GM12878 (cell line): ENCODE results near the gene EXO1. TPM values are rescaled to one million over a fixed set of nuclear protein-coding genes. Genes with fewer than 3 reads are reported as not detected.

ENCODE experiments used
- ATAC-seq: fragments of 200-7000 bp; cut with Tn5 transposase; 3 replicates; pipeline ENCODE4 v1.9.1; 2020; ENCODE audit warnings: mild to moderate bottlenecking, moderate library complexity
- BruUV-seq: library from RNA; stranded (reverse); fragments of 400-500 nt; replicated peaks from 2 replicates; lab custom pipeline; 2021; lab: Mats Ljungman, UMichigan
- CTCF ChIA-PET: fragments of 300-600 bp; sonication (Branson Sonifier 250); formaldehyde crosslinking; extraction: SDS; loops from one replicate; lab custom pipeline; 2021; ENCODE audit warnings: inconsistent platforms; lab: Yijun Ruan, JAX
- POLR2A ChIA-PET: fragments of 350-600 bp; formaldehyde crosslinking; extraction: SDS; loops from one replicate; lab custom pipeline; 2021; ENCODE audit warnings: inconsistent platforms; lab: Charles Lee
- RAD21 ChIA-PET: fragments of 300-600 bp; sonication (Branson Sonifier 250); formaldehyde crosslinking; loops from one replicate; lab custom pipeline; 2023; ENCODE audit warnings: antibody characterized with exemption; ENCODE audit not compliant: unreplicated experiment; lab: Charles Lee
- SMC1A ChIA-PET: fragments of 300-600 bp; sonication (Branson Sonifier 250); formaldehyde crosslinking; loops from one replicate; lab custom pipeline; 2023; ENCODE audit not compliant: unreplicated experiment, uncharacterized antibody; lab: Charles Lee
- DNase-seq: peaks from one replicate; pipeline ENCODE4 v3.0.0-alpha.2; 2011; ENCODE audit warnings: low read depth, low spot score
- FAIRE-seq: peaks from 3 replicates; lab custom pipeline; 2011; peaks lifted over from hg19 to GRCh38; lab: Jason Lieb, UNC
- H2AFZ ChIP-seq: 2 replicates; pipeline ENCODE4 v1.6.0; 2011; ENCODE audit warnings: low read depth, low read length, control low read depth; ENCODE audit not compliant: control insufficient read depth
- H3K27ac ChIP-seq: 2 replicates; pipeline ENCODE4 v1.5.1; 2011; ENCODE audit warnings: control low read depth; ENCODE audit not compliant: control insufficient read depth, insufficient read depth
- H3K27me3 ChIP-seq, 2 experiments: replicated peaks in 1 of 2; 2 replicates each; pipeline versions ENCODE4 v1.6.0 to v1.6.1; 2011; ENCODE audit warnings: low read length in 1 of 2; ENCODE audit not compliant: control insufficient read depth in 2 of 2, insufficient read depth in 2 of 2
- H3K36me3 ChIP-seq, 2 experiments: 2 replicates each; pipeline ENCODE4 v1.5.1; 2011; ENCODE audit warnings: low read length in 1 of 2; ENCODE audit not compliant: control insufficient read depth in 2 of 2, insufficient read depth in 2 of 2
- H3K4me1 ChIP-seq: 2 replicates; pipeline ENCODE4 v1.6.1; 2011; ENCODE audit warnings: mild to moderate bottlenecking, low read length, moderate library complexity, mixed read lengths; ENCODE audit not compliant: control insufficient read depth, insufficient read depth
- H3K4me2 ChIP-seq: 2 replicates; pipeline ENCODE4 v1.6.0; 2011; ENCODE audit warnings: control low read depth; ENCODE audit not compliant: control insufficient read depth, insufficient read depth
- H3K4me3 ChIP-seq: fragments of 200-600 bp; sonication (generic); 2 replicates; pipeline ENCODE4 v1.5.1; 2016
- H3K79me2 ChIP-seq: 2 replicates; pipeline ENCODE4 v1.6.0; 2011; ENCODE audit warnings: low read length; ENCODE audit not compliant: control insufficient read depth, insufficient read depth
- H3K9ac ChIP-seq: 2 replicates; pipeline ENCODE4 v1.8.0; 2011; ENCODE audit warnings: low read length, control low read depth, mixed read lengths; ENCODE audit not compliant: control insufficient read depth, insufficient read depth
- H3K9me3 ChIP-seq: replicated peaks from 3 replicates; pipeline ENCODE4 v1.5.1; 2011; ENCODE audit warnings: mild to moderate bottlenecking, low read length; ENCODE audit not compliant: control insufficient read depth, insufficient read depth
- H4K20me1 ChIP-seq: 2 replicates; pipeline ENCODE4 v1.6.0; 2011; ENCODE audit not compliant: control insufficient read depth, insufficient read depth
- CBX3 ChIP-seq: fragments of 200-600 bp; sonication (generic); IDR thresholded peaks from 2 replicates; pipeline ENCODE4 v1.6.1; 2016; ENCODE audit warnings: low read depth, borderline replicate concordance
- FOXM1 ChIP-seq: IDR thresholded peaks from 2 replicates; pipeline ENCODE4 v1.6.1; 2012; ENCODE audit warnings: low read depth, mild to moderate bottlenecking, inconsistent platforms, low read length, moderate library complexity
- MTA2 ChIP-seq: fragments of 450-650 bp; IDR thresholded peaks from 2 replicates; pipeline ENCODE4 v1.6.1; 2016; ENCODE audit warnings: low read depth, mild to moderate bottlenecking, moderate library complexity
- MYC ChIP-seq: IDR thresholded peaks from 2 replicates; pipeline ENCODE4 v1.6.1; 2011; ENCODE audit warnings: mild to moderate bottlenecking, low read length, moderate library complexity, inconsistent platforms; ENCODE audit not compliant: insufficient read depth, insufficient replicate concordance, insufficient read length, severe bottlenecking
- NFYA ChIP-seq: IDR thresholded peaks from 2 replicates; pipeline ENCODE4 v1.6.1; 2011; ENCODE audit warnings: low read depth, mild to moderate bottlenecking, low read length, improper control_type of control experiment, borderline replicate concordance
- NR2F1 ChIP-seq: fragments of 450-650 bp; conservative IDR thresholded peaks from 2 replicates; pipeline ENCODE4 v1.6.1; 2017; ENCODE audit warnings: mild to moderate bottlenecking
- POLR2AphosphoS5 ChIP-seq: IDR thresholded peaks from 2 replicates; pipeline ENCODE4 v1.6.1; 2011; ENCODE audit warnings: mild to moderate bottlenecking, low read length, inconsistent platforms
- SUPT20H ChIP-seq: IDR thresholded peaks from 2 replicates; pipeline ENCODE4 v1.6.1; 2011; ENCODE audit warnings: low read depth, mild to moderate bottlenecking, low read length, moderate library complexity, borderline replicate concordance; ENCODE audit not compliant: control insufficient read depth
- ZNF274 ChIP-seq: IDR thresholded peaks from one replicate; pipeline ENCODE4 v1.8.0; 2011; ENCODE audit not compliant: insufficient read length, insufficient read depth
- ZSCAN29 ChIP-seq: fragments of 450-650 bp; IDR thresholded peaks from 2 replicates; pipeline ENCODE4 v1.6.1; 2017; ENCODE audit warnings: mild to moderate bottlenecking, moderate library complexity
- WGBS: methylation state at CpG from one replicate; pipeline ENCODE4 v1.1.6; 2016; ENCODE audit warnings: low lambda C conversion rate; ENCODE audit not compliant: insufficient replicate concordance, insufficient coverage; ENCODE audit errors: missing lambda C conversion rate; 5-methylcytosine and 5-hydroxymethylcytosine counted together
- in situ Hi-C: fragments of 300-500 bp; cut with MboI; formaldehyde crosslinking; loops from 9 replicates; pipeline ENCODE4 v1.14.3; 2018; ENCODE audit warnings: mixed read lengths
- intact Hi-C: fragments of 100-400 bp; cut with micrococcal nuclease; formaldehyde crosslinking; loops from one replicate; pipeline ENCODE4 v1.14.2; 2022; ENCODE audit not compliant: unreplicated experiment
- polyA plus RNA-seq, 11 experiments: library from polyadenylated mRNA; depleted of rRNA in 4 of 11; unstranded in 6 of 11; stranded (reverse) in 5 of 11; fragments of >200 nt; fragmentation: Nextera tagmentation in 4 of 11; fragmentation: Illumina TruSeq in 1 of 11; extraction: Ambion mirVana in 4 of 11; extraction: Trizol in 1 of 11; gene quantifications; 1 replicate in 1 of 11; 2 replicates in 10 of 11; pipeline versions ENCODE4 v1.2.1 to v1.2.3, GENCODE V29; 2011 to 2016; ENCODE audit warnings: inconsistent platforms in 2 of 11, missing spikeins in 2 of 11, low read depth in 1 of 11
- total RNA-seq, 4 experiments: library from RNA; depleted of rRNA in 3 of 4; stranded (reverse); fragments of >200 nt in 3 of 4; fragmentation: Illumina TruSeq in 1 of 4; extraction: Trizol in 1 of 4; gene quantifications; 2 replicates each; pipeline versions ENCODE4 v1.2.1 to v1.2.3, GENCODE V29; 2013 to 2021
- TF ChIP-seq, protein P1 (sequence below): fragments of 450-650 bp; IDR thresholded peaks from 2 replicates; pipeline ENCODE4 v1.6.1; 2014; ENCODE audit warnings: mild to moderate bottlenecking
- TF ChIP-seq, protein P2 (sequence below): fragments of 450-650 bp; formaldehyde crosslinking; IDR thresholded peaks from 2 replicates; pipeline ENCODE4 v1.5.0; 2022; ENCODE audit warnings: mild to moderate bottlenecking, missing genetic modification characterization
- TF ChIP-seq, protein P3 (sequence below): IDR thresholded peaks from 2 replicates; pipeline ENCODE4 v1.6.1; 2011; ENCODE audit warnings: borderline replicate concordance, low read depth, mild to moderate bottlenecking, moderate library complexity, low read length; ENCODE audit not compliant: insufficient read depth, poor library complexity, severe bottlenecking

EXO1 gene
- total and polyA plus RNA-seq, 10 of the 15 experiments (the other 5 are each of a cell fraction or from before 2014, with no cell fraction given) = 8.7 to 43.4 (median 30.6) TPM

DNA sequence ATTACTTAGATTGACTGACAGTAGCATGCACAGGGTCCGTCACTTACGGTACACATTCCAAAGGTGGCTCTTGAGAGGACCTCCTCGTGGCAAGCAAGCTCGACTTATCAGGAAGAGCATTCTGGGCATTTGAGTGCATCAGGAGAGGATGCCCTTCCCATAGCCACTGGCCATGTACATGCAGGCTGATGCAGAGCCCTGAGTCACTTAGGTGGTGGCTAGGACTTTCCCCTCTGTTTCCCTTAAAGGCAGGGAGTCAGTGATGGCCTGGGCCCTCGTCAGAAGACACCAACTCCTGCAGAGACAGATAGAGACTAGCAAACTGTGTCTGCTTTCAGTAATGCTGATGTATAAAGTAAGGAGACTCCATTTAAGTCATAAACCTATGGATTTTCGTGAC lies 12.9 kb downstream of the EXO1 start (continued):
- TF ChIP-seq, protein P1, sequence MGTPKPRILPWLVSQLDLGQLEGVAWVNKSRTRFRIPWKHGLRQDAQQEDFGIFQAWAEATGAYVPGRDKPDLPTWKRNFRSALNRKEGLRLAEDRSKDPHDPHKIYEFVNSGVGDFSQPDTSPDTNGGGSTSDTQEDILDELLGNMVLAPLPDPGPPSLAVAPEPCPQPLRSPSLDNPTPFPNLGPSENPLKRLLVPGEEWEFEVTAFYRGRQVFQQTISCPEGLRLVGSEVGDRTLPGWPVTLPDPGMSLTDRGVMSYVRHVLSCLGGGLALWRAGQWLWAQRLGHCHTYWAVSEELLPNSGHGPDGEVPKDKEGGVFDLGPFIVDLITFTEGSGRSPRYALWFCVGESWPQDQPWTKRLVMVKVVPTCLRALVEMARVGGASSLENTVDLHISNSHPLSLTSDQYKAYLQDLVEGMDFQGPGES = no peak
- TF ChIP-seq, protein P2, sequence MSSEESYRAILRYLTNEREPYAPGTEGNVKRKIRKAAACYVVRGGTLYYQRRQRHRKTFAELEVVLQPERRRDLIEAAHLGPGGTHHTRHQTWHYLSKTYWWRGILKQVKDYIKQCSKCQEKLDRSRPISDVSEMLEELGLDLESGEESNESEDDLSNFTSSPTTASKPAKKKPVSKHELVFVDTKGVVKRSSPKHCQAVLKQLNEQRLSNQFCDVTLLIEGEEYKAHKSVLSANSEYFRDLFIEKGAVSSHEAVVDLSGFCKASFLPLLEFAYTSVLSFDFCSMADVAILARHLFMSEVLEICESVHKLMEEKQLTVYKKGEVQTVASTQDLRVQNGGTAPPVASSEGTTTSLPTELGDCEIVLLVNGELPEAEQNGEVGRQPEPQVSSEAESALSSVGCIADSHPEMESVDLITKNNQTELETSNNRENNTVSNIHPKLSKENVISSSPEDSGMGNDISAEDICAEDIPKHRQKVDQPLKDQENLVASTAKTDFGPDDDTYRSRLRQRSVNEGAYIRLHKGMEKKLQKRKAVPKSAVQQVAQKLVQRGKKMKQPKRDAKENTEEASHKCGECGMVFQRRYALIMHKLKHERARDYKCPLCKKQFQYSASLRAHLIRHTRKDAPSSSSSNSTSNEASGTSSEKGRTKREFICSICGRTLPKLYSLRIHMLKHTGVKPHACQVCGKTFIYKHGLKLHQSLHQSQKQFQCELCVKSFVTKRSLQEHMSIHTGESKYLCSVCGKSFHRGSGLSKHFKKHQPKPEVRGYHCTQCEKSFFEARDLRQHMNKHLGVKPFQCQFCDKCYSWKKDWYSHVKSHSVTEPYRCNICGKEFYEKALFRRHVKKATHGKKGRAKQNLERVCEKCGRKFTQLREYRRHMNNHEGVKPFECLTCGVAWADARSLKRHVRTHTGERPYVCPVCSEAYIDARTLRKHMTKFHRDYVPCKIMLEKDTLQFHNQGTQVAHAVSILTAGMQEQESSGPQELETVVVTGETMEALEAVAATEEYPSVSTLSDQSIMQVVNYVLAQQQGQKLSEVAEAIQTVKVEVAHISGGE = no peak
- no peak for TF ChIP-seq NFYA
- no peak for TF ChIP-seq CBX3
- TF ChIP-seq MTA2 = no peak
- TF ChIP-seq, all 136 proteins: peak for 0

DNA sequence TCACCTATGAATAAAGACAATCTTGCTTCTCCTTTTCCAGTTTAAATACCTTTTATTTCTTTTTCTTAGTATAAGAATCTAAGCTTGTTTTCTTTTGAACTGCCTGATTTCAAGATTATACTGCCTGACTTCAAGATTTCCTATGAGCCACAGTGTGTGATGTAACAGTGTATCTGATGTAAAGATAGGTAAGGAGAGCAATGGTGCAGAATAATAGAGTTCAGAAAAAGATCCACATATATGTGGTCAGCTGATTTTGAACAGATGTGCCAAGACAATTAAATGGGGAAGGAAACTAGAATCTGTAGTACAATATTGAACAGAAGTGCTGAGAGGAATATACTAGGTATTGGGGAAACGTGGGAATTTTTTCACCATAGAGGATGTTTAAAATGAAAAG lies 21.0 kb downstream of the EXO1 start:
- Histone ChIP-seq H3K4me1 (no peaks in the 10 kb centered on the region), H3K27me3 (no peaks in the 10 kb centered on the region), H3K36me3 (peaks cover 0 to 3% of the 10 kb centered on the region in 2 experiments; a peak in 3 of 4 replicates), H3K4me3 (no peak overlapping the region), H3K9me3 (no peaks in the 10 kb centered on the region), H3K27ac (no peak overlapping the region), H3K4me2 (no peak overlapping the region), H2AFZ (no peak overlapping the region), H4K20me1 (no peaks in the 10 kb centered on the region), H3K79me2 (no peaks in the 10 kb centered on the region), H3K9ac (no peak overlapping the region)
- CTCF ChIA-PET = no interaction called here
- SMC1A ChIA-PET = no interaction called here
- ATAC-seq (no peak), FAIRE-seq (no peak), DNase-seq (no peak)
- intact Hi-C loops = no loop called here
- 100% methylated on average over 1 of the region's 1 CpG for WGBS
- RAD21 ChIA-PET = no interaction called here
- TF ChIP-seq ZNF274 (no peak), NR2F1 (no peak), POLR2AphosphoS5 (no peak), MYC (no peak), ZSCAN29 (no peak), FOXM1 (no peak), SUPT20H (no peak)
- TF ChIP-seq, protein P3, sequence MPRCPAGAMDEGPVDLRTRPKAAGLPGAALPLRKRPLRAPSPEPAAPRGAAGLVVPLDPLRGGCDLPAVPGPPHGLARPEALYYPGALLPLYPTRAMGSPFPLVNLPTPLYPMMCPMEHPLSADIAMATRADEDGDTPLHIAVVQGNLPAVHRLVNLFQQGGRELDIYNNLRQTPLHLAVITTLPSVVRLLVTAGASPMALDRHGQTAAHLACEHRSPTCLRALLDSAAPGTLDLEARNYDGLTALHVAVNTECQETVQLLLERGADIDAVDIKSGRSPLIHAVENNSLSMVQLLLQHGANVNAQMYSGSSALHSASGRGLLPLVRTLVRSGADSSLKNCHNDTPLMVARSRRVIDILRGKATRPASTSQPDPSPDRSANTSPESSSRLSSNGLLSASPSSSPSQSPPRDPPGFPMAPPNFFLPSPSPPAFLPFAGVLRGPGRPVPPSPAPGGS = no peak
- BruUV-seq = no TSS peak
- POLR2A ChIA-PET = no interaction called here
- in situ Hi-C loops = no loop called here
